PC-3 (cell line): ENCODE measurements around the gene AIFM3.

Experiments
- EZH2 ChIP-seq: fragments of 300-600 bp; sonication (generic); IDR thresholded peaks from one replicate; pipeline ENCODE4 v1.6.1; 2017; ENCODE audit warnings: antibody characterized with exemption, mild to moderate bottlenecking, low read length; ENCODE audit not compliant: unreplicated experiment
- TF ChIP-seq, protein P1 (sequence below): fragments of 300-600 bp; sonication (generic); conservative IDR thresholded peaks from 2 replicates; pipeline ENCODE4 v1.5.1; 2017; ENCODE audit warnings: antibody characterized with exemption, low read depth, mild to moderate bottlenecking, low read length

DNA sequence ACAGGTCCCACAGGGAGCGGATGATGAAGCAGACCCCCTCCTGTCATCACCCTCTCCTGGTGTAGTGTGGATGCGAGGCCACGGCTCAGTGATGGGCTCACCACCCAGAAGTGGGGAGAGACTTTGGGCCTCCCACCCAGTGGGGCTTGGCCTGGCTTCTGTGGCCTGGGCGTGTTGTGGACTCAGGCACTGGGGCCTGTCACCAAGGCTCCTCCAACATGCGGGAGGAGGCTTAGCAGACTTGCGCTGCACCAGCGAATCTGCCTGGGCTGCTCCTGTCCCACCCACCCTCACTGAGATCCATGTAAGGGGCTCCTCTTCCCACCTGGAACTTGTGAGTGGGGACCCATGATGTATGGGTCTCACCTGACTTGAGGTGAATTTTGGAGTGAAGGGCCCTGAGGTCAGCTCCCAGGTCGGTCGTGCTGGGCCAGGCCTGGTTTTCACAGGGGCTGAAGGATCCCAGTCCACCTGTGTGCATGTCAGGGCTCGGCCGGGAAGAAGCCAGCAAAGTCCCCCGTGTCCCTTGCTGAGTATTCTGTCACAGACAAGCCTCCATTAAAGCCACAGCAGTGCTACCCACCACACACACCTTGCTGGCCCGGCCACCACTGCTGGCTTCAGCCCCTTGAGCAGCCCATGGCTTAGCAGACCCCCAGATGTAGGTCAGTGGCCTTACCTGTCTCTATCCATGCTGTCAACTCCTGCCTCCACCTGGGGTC is 30.6 kb downstream of the AIFM3 start:
- TF ChIP-seq EZH2: no peak
- TF ChIP-seq, protein P1, sequence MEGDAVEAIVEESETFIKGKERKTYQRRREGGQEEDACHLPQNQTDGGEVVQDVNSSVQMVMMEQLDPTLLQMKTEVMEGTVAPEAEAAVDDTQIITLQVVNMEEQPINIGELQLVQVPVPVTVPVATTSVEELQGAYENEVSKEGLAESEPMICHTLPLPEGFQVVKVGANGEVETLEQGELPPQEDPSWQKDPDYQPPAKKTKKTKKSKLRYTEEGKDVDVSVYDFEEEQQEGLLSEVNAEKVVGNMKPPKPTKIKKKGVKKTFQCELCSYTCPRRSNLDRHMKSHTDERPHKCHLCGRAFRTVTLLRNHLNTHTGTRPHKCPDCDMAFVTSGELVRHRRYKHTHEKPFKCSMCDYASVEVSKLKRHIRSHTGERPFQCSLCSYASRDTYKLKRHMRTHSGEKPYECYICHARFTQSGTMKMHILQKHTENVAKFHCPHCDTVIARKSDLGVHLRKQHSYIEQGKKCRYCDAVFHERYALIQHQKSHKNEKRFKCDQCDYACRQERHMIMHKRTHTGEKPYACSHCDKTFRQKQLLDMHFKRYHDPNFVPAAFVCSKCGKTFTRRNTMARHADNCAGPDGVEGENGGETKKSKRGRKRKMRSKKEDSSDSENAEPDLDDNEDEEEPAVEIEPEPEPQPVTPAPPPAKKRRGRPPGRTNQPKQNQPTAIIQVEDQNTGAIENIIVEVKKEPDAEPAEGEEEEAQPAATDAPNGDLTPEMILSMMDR: no peak
